B cell (primary cell): ENCODE measurements around the gene TBX2. TPM values are rescaled to one million over a fixed set of nuclear protein-coding genes. Genes with fewer than 3 reads are reported as not detected.

ENCODE experiments used
- ATAC-seq: fragments of 200-7000 bp; cut with Tn5 transposase; one replicate; pipeline ENCODE4 v1.10.0; 2021; ENCODE audit warnings: low read depth, mild to moderate bottlenecking, moderate number of reproducible peaks, moderate library complexity
- CTCF ChIA-PET: fragments of 350-600 bp; sonication (Branson Sonifier 250); formaldehyde crosslinking; loops from one replicate; lab custom pipeline; 2021; ENCODE audit warnings: antibody characterized with exemption, inconsistent platforms; lab: Charles Lee
- POLR2A ChIA-PET: fragments of 350-600 bp; sonication (Branson Sonifier 250); formaldehyde crosslinking; loops from one replicate; lab custom pipeline; 2021; ENCODE audit warnings: antibody characterized with exemption; lab: Charles Lee
- DNase-seq: peaks from one replicate; pipeline ENCODE4 v3.0.0; 2013
- H2AFZ ChIP-seq: 2 replicates; pipeline ENCODE4 v1.6.1; 2012; ENCODE audit warnings: mild to moderate bottlenecking, low read depth, low read length; ENCODE audit not compliant: insufficient read depth, poor library complexity, severe bottlenecking
- H3K27ac ChIP-seq, 2 donors: 1 replicate in 1 of 2; 2 replicates in 1 of 2; pipeline ENCODE4 v1.5.1; 2012 to 2013; ENCODE audit warnings: low read length in 2 of 2, mild to moderate bottlenecking in 2 of 2, moderate library complexity in 1 of 2
- H3K27me3 ChIP-seq, 4 experiments: fragments of 200-600 bp in 1 of 4; sonication (generic) in 1 of 4; replicated peaks in 1 of 4; 1 replicate in 2 of 4; 2 replicates in 2 of 4; pipeline versions ENCODE4 v1.6.1 to v1.7.0; 2013 to 2016; ENCODE audit warnings: low read length in 3 of 4, mild to moderate bottlenecking in 2 of 4, mixed read lengths in 1 of 4, moderate library complexity in 1 of 4; ENCODE audit not compliant: insufficient read depth in 4 of 4, control insufficient read depth in 3 of 4; ENCODE audit errors: control extremely low read depth in 1 of 4
- H3K36me3 ChIP-seq, 2 experiments: replicated peaks in 1 of 2; 1 replicate in 1 of 2; 2 replicates in 1 of 2; pipeline versions ENCODE4 v1.6.1 to v1.7.1; 2013; ENCODE audit warnings: low read length in 1 of 2; ENCODE audit not compliant: insufficient read depth in 2 of 2, control insufficient read depth in 1 of 2; ENCODE audit errors: control extremely low read depth in 1 of 2, extremely low read depth in 1 of 2
- H3K4me1 ChIP-seq, 2 donors: fragments of 200-600 bp in 1 of 2; sonication (generic) in 1 of 2; 1 replicate in 1 of 2; 2 replicates in 1 of 2; pipeline versions ENCODE4 v1.5.1 to v1.6.1; 2013 to 2017; ENCODE audit warnings: low read length in 2 of 2; ENCODE audit not compliant: control insufficient read depth in 2 of 2, insufficient read depth in 2 of 2
- H3K4me2 ChIP-seq: replicated peaks from 2 replicates; pipeline ENCODE3; 2012; ENCODE audit warnings: mild to moderate bottlenecking, low read depth, low read length; ENCODE audit not compliant: poor library complexity, severe bottlenecking
- H3K4me3 ChIP-seq, 5 experiments: fragments of 200-600 bp in 1 of 5; sonication (generic) in 1 of 5; 1 replicate in 3 of 5; 2 replicates in 2 of 5; pipeline versions ENCODE4 v1.5.1 to v1.7.0; 2011 to 2016; ENCODE audit warnings: low read length in 4 of 5, mild to moderate bottlenecking in 4 of 5, low read depth in 2 of 5, control low read depth in 1 of 5, moderate library complexity in 1 of 5; ENCODE audit not compliant: insufficient read depth in 1 of 5; ENCODE audit errors: control extremely low read depth in 1 of 5, extremely low read depth in 1 of 5
- H3K79me2 ChIP-seq: fragments of 200-600 bp; sonication (generic); one replicate; pipeline ENCODE4 v1.6.0; 2016; ENCODE audit warnings: low read length; ENCODE audit not compliant: control insufficient read depth, insufficient read depth
- H3K9ac ChIP-seq: fragments of 200-600 bp; sonication (generic); 2 replicates; pipeline ENCODE4 v1.6.1; 2017; ENCODE audit warnings: mild to moderate bottlenecking, low read length, moderate library complexity
- H3K9me3 ChIP-seq, 3 donors: one replicate each; pipeline versions ENCODE4 v1.6.1 to v1.7.1; 2013; ENCODE audit warnings: low read length in 2 of 3; ENCODE audit not compliant: control insufficient read depth in 2 of 3, insufficient read depth in 1 of 3; ENCODE audit errors: control extremely low read depth in 1 of 3
- H4K20me1 ChIP-seq: 2 replicates; pipeline ENCODE4 v1.6.0; 2012; ENCODE audit warnings: mild to moderate bottlenecking, low read length; ENCODE audit not compliant: insufficient read depth, control insufficient read depth, poor library complexity, severe bottlenecking
- H3K27ac Mint-ChIP-seq: one replicate; pipeline ENCODE4 v1.8.0; 2021; ENCODE audit warnings: mixed read lengths
- H3K27me3 Mint-ChIP-seq: one replicate; pipeline ENCODE4 v1.8.0; 2021; ENCODE audit warnings: mixed read lengths
- H3K4me1 Mint-ChIP-seq: one replicate; pipeline ENCODE4 v1.8.0; 2021; ENCODE audit warnings: mixed read lengths
- H3K4me3 Mint-ChIP-seq: one replicate; pipeline ENCODE4 v1.8.0; 2021; ENCODE audit warnings: mixed read lengths
- H3K9me3 Mint-ChIP-seq: one replicate; pipeline ENCODE4 v1.8.0; 2022; ENCODE audit warnings: mixed read lengths; ENCODE audit not compliant: insufficient read depth
- CTCF ChIP-seq: fragments of 200-600 bp; IDR thresholded peaks from one replicate; pipeline ENCODE4 v1.8.0; 2022; ENCODE audit warnings: antibody characterized with exemption, mild to moderate bottlenecking
- EZH2 ChIP-seq: IDR thresholded peaks from 2 replicates; pipeline ENCODE4 v1.6.1; 2012; ENCODE audit warnings: borderline replicate concordance, low read depth, mild to moderate bottlenecking, moderate library complexity, low read length; ENCODE audit not compliant: insufficient read depth, poor library complexity, severe bottlenecking
- WGBS: methylation state at CpG from one replicate; pipeline ENCODE4 v1.1.5; 2013; ENCODE audit warnings: missing lambda C conversion rate; ENCODE audit not compliant: insufficient coverage; 5-methylcytosine and 5-hydroxymethylcytosine counted together
- intact Hi-C: fragments of 100-400 bp; cut with micrococcal nuclease; formaldehyde crosslinking; loops from one replicate; pipeline ENCODE4 v1.10.0; 2022
- polyA plus RNA-seq: library from polyadenylated mRNA; depleted of rRNA; stranded (reverse); fragments of >200 nt; gene quantifications from 2 replicates; pipeline ENCODE4 v1.2.3, GENCODE V29; 2012
- total RNA-seq, 2 donors: library from RNA; stranded (reverse); fragments of 120-200 nt in 1 of 2; gene quantifications; 1 replicate in 1 of 2; 2 replicates in 1 of 2; pipeline versions ENCODE4 v1.2.3 to v1.2.4, GENCODE V29; 2013 to 2022

Gene TBX2
- total and polyA plus RNA-seq, 2 donors (not counting 1 experiment from before 2014, with no cell fraction given) = not detected

- 15% methylated on average over 34 of the region's 41 CpGs for WGBS
- Histone ChIP-seq H4K20me1 (peaks cover 25% of the 10 kb centered on the region), H2AFZ (peak overlapping the region; percentile 57), H3K4me2 (peak overlapping the region; percentile 100), H3K36me3 (no peaks in the 10 kb centered on the region), H3K4me1 (peaks cover 71 to 76% of the 10 kb centered on the region in 2 donors), H3K79me2 (no peaks in the 10 kb centered on the region), H3K27me3 (peaks cover 0 to 94% (median 73%) of the 10 kb centered on the region in 4 experiments), H3K9ac (peak overlapping the region; percentile 71), H3K27ac (no peak overlapping the region), H3K4me3 (peak overlapping the region in 1 of 5 experiments; percentile 64), H3K9me3 (peaks cover 0 to 72% (median 2%) of the 10 kb centered on the region in 3 donors)
- Mint-ChIP-seq H3K4me3 (peak overlapping the region; percentile 86), H3K4me1 (peaks cover 48% of the 10 kb centered on the region), H3K27ac (no peak overlapping the region), H3K27me3 (peaks cover 52% of the 10 kb centered on the region), H3K9me3 (no peaks in the 10 kb centered on the region)
- CTCF ChIA-PET = interaction anchor here (0.9 to 1.6 kb wide), 4 partner anchors 8 to 688 kb away, joined by 3 to 6 read pairs (median 4); partner anchors contain the start of gene TBX2
- POLR2A ChIA-PET = no interaction called here
- ATAC-seq (no peak), DNase-seq (peak; percentile 41)
- intact Hi-C loops = no loop called here
- TF ChIP-seq EZH2 (peak; percentile 86), CTCF (no peak)
Observed at GRCh38 chr17:61408151-61409041, 8.8 kb downstream of the TBX2 start.
